GM18498 (cell line): ENCODE results near the gene C2orf72.
"Not testable (repeated sequence)": the region's sequence is repeated elsewhere in the genome, so short reads cannot be mapped to it uniquely, and the experiment has no call there.

Source experiments
- ATAC-seq: cut with Tn5 transposase; IDR thresholded peaks from one replicate; pipeline ENCODE4 v1.9.1; 2021; ENCODE audit warnings: mild to moderate bottlenecking, moderate library complexity; ENCODE audit not compliant: unreplicated experiment

C2orf72 gene

GRCh38 chr2:231067531-231067930 lies 30.2 kb downstream of the C2orf72 start:
- ATAC-seq: not testable (repeated sequence)

- no peak for ATAC-seq
Measured at GRCh38 chr2:231068525-231069222, 31.4 kb downstream of the C2orf72 start.

GRCh38 chr2:231069379-231070054 lies 32.2 kb downstream of the C2orf72 start:
- no peak for ATAC-seq

DNA sequence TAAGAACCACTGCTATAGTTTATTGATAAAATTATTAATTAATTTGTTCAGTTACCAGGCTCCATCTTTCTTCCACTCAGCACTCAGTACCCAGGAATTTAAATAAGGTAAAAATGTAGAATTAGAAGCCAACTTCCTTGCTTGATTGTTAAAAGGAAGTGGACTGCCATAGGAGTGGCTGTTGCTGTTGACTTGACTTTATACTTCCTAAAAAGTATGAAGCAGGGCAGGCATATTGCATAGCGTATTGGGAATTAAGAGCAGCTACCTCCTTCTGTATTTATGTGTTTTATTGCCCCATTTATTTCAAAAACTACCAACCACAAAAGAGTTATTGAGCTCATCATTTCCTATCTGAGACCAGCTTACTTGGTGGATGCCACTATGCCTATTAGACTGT lies 47.2 kb downstream of the C2orf72 start:
- ATAC-seq: no peak

DNA sequence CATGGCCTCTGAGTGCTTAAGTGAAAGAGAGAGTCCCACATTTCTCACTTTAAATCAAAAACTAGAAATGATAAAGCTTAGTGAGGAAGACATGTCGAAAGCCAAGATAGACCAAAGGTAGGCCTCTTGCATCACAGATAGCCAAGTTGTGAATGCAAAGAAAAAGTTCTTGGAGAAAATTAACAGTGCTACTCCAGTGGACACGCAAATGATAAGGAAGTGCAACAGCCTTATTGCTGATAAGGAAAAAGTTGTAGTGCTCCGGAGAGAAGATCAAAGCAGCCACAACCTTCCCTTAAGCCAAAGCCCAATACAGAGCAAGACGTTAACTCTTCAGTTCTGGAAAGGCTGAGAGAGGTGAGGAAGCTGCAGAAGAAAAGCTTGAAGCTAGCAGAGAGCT lies 51.4 kb downstream of the C2orf72 start:
- ATAC-seq: no peak

GRCh38 chr2:231093933-231094332 lies 56.6 kb downstream of the C2orf72 start:
- ATAC-seq: no peak

GRCh38 chr2:231094736-231095346 lies 57.5 kb downstream of the C2orf72 start:
- no peak for ATAC-seq
